ENCODE data around the gene CHIT1.

DNA sequence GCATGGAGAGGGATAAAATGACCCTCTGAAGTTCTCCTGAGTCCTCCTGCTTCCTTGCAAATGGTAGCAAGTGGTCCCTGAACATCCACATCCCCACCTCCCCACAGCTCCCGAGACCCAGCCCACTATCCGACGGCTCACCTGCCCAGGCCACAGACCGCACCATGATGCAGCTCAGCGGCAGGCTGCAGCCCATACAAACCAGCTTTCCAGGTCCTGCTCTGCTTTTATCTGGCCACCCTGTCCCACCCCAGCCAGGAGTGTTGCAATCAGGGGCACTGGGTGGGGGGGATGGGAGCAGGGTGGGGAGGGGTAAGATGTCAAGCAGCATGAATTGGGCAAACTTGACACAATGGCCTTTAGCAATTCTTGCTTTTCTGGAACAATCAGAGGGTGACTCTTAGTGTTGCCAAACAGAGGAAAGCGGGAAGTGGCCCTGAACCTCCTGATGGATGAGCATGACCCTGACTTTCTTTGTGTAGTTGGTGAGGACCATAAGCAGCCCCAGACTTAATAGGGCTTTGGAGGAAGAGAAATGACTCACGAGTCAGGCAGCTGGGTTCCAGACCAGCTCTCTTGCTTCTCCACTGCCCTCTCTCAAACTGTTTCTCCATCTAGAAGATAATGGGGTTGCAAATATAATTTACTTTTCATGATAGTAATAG is at the start of gene CHIT1:
- TF ChIP-seq, protein P1, sequence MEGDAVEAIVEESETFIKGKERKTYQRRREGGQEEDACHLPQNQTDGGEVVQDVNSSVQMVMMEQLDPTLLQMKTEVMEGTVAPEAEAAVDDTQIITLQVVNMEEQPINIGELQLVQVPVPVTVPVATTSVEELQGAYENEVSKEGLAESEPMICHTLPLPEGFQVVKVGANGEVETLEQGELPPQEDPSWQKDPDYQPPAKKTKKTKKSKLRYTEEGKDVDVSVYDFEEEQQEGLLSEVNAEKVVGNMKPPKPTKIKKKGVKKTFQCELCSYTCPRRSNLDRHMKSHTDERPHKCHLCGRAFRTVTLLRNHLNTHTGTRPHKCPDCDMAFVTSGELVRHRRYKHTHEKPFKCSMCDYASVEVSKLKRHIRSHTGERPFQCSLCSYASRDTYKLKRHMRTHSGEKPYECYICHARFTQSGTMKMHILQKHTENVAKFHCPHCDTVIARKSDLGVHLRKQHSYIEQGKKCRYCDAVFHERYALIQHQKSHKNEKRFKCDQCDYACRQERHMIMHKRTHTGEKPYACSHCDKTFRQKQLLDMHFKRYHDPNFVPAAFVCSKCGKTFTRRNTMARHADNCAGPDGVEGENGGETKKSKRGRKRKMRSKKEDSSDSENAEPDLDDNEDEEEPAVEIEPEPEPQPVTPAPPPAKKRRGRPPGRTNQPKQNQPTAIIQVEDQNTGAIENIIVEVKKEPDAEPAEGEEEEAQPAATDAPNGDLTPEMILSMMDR (IDR thresholded peaks at IDR 0.05): no peak
- TF ChIP-seq POLR2A (IDR thresholded peaks at IDR 0.05): no peak
